HG03565 (cell line): ENCODE results near the gene AFAP1.
"Not testable (repeated sequence)": the region's sequence is repeated elsewhere in the genome, so short reads cannot be mapped to it uniquely, and the experiment has no call there.

Source experiments
- ATAC-seq: cut with Tn5 transposase; IDR thresholded peaks from one replicate; pipeline ENCODE4 v1.9.1; 2021; ENCODE audit warnings: mild to moderate bottlenecking, moderate library complexity; ENCODE audit not compliant: unreplicated experiment

Gene AFAP1

DNA sequence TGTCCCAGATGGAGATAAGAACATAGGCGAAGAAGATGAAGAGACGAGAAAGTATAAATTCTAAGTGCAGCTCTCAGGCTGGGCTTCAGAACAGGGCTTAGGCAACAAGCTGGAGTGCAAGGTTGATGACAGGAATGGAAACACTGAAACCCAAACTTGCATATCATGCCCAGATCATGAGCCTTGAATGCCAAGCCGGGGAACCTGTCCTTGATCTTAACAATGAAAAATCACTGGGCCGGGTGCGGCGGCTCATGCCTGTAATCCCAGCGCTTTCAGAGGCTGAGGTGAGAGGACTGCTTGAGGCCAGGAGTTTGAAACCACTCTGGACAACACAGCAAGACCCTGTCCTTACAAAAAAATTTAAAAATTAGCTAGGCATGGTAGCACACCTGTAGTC is 17.2 kb downstream of the AFAP1 start:
- no peak for ATAC-seq

DNA sequence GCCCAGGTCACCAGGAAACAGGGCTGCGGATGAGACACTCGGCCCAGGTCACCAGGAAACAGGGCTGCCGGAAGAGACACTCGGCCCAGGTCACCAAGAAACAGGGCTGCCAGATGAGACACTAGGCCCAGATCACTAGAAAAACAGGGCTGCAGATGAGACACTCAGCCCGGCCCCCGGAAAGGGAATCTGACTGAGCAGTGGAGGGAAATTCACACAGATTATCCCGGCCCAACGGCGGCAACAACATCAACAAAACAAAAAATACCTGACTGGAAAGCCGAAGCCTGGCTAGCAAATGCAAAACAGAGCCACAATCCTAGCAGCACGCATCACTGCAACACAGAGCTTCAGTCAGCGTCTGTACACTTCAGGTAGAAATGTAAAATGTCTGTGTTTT is 20.7 kb downstream of the AFAP1 start:
- ATAC-seq: no peak

DNA sequence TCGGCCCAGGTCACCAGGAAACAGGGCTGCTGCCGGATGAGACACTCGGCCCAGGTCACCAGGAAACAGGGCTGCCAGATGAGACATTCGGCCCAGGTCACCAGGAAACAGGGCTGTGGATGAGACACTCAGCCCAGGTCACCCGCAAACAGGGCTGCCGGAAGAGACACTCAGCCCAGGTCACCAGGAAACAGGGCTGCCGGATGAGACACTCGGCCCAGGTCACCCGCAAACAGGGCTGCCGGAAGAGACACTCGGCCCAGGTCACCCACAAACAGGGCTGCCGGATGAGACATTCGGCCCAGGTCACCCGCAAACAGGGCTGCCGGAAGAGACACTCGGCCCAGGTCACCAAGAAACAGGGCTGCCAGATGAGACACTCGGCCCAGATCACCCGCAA is 21.5 kb downstream of the AFAP1 start:
- not testable (repeated sequence) for ATAC-seq

DNA sequence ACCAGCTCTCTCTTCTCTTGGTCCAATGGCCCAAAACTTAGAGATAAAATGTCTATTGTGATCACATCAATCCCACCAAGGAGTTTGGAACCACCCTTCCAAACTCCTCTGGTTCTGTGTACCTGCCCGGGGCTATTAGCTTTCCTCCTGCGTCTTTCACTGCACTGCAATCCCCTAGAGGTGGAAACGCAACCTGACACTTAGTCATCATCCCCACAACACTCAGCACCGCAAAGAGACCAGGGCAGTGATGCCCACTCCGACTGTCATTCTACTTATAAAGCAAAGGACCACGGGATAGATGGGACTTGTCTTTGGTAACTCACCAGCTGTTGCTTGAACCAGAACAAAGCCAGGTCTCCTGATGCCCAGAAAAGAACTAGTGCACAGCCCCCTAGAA is 22.0 kb downstream of the AFAP1 start:
- ATAC-seq: no peak

DNA sequence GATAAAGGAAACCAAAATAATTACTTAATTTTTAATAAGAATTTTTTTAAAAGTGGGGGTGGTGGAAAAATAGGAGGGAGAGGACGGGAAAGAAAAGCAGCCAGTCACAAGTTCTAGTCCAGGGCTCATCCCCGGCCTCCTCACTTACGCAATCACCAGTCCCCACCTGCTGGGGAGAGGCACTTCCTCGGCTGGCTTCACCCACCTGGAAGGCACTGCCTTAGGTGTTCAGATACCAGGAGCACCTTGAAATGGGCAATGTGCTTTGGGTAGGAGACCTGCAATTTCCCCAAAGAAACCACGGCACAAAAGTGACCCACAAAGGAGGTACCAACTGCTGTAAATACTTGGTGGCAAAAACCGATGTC is 23.8 kb downstream of the AFAP1 start:
- no peak for ATAC-seq

DNA sequence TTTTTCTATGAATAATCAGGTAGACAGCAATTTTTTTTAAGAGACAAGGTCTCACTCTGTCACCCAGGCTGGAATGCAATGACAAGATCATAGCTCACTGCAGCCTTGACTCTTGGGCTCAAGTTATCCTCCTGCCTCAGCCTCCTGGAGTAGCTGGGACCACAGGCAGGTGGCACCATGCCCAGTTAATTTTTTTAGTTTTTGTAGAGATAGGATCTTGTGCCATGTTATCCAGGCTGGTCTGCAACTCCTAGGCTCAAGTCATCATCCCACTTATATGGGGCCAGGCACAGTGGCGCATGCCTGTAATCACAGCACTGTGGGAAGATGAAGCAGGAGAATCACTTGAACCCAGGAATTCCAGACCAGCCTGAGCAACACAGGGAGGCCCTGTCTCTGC is 26.8 kb downstream of the AFAP1 start:
- ATAC-seq: no peak

DNA sequence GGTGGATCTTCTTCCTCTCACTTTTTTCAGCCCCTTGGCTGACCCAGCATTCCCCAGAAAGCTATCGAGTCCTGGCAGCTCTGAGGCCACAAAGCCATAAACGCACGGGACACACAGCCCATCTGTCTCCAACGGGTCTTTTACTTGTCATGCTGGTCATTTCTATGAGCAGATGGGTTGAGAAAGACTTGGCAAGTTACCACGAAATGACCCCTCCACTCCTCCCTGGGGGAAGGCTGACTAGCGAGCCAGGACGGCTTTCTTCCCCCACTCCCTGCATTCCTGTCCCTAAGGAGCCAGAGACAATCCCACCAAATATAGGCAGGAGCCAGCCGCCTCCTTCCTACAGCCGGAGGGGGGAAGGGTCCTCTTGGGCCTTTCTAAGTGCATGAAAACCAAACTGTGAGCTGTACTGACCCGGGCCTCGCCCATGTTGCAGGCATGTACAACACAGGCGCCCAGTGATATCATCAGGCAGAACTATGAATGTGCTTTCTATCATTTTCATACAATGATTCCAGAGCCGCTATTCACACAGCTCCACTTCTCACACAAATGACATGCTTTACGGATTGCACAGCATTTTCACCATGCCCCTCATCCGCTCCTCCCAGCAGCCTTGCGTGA is 28.6 kb downstream of the AFAP1 start:
- no peak for ATAC-seq

DNA sequence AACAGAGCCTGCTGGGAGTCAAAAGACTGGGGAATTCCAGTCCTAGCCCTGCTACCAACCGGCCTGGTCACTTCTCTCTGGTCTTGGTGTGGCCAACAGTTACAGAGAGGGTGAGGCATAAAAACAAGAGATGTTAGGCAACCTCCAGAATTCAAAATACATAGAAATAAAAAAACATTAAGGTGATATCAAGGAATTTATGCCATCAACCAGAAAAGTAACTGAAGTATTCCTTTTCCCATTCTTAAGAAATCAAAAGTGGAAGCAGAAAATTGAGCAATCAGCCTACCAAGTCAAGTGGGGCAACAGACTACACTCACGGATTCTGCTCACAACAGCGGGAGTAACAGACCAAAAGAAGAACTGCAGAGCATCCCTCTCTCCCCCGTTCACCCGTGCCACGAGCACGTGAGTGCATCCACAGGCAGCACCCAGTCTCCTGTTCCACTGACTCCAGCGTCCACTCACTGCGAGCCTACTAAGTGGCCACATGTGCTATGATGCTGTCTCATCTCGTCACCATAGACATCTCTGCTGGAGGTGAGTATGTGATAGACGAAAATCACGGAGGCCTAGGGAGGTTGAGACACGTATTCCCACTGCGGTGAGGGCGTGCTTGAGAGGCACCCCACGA is 29.3 kb downstream of the AFAP1 start:
- ATAC-seq: no peak

DNA sequence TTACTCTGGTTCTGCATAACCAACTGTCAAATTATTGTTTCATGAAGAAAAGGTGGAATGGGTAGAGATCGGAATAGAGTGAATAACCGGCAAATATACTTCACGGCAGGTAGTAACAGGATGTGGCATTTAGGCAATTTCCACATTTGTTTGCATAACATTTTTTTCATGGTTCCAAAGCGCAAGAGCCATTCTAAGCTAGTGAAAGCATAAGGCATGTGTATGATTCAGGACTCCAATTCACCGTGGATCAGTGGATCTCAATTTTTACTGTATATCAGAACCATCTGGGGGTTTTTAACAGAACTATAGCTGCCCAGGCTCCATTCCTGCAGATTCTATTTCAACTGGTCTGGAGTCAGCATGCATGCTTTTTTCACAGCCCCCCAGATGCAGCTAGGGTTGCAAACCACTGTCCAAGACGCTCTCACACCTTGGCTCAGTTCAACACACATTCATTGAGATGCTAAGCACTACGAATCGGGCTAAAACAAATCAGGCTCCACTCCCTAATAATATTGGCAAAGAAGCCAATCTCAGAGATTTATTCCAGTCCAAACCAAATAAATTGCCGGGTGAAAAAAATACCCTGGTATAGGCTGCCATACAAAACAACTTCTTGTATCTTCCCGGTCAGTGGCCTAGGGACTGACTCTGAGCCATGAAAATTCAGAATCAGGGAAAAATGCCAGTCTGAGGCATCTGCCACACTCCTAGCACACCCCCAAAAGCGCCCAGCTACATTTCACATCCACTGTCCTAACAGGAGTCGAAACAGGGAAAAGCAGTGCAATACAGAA is 30.0 kb downstream of the AFAP1 start:
- ATAC-seq: no peak

DNA sequence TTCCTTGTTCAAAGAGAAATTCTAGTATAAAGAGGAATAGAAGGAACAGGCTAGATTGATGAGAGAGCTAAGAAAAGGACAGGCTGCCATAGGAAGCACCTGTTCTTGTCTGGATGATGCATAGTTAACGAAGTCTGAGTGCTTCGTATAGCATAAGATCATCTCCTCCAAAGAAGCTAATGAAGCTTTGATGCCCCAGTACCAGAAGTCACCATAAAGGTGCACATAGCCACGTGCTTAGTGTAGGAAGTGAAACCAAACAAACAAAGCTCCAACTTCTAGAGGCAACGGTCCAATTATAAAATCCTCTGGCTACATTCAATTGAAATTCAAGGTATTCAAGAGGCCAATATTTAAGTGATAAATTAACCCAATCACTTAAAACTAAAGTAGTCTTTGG is 31.0 kb downstream of the AFAP1 start:
- ATAC-seq: no peak

DNA sequence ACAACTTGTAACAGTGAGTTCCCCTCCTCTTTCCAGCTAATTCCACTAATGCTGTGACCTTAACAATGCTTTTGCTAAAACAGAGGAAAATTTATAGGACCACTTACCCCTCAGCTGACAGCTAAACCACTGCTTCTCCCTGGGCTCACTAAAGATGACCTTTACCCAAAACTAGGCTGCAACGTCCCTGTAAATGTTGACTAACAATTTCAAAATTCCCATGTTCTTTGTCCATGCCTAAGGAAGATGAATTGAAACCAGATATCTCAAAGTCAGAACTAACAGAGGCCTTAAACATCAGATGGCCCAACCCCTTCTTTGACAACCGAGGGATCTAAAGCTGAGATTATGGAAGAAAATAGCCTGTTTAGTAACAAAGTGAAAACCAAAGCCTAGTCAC is 32.5 kb downstream of the AFAP1 start:
- no peak for ATAC-seq

DNA sequence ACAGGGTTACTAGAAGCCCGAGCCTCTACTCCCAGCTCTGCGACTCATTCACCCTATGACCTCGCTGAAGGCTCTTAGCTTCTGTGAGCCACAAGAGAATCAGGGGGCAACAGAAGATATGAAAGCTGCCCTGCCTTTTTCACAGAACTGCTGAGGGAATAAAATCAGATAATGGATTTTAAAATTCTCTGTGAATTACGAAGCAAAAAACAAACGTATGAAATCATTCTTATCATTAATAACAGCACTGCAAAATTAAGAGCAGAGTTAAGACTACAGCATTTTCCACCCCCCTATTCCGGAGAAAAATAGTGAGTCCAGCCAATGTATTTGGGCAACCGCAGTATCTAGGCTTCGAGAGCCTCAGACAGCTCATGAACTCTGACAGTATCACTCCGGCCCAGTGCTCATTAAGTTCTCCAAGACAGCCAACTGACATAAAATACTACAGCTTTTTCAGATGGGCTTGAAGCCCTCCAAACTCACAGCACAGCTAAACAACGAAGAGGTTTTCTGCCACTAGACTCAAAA is 33.4 kb downstream of the AFAP1 start:
- no peak for ATAC-seq

DNA sequence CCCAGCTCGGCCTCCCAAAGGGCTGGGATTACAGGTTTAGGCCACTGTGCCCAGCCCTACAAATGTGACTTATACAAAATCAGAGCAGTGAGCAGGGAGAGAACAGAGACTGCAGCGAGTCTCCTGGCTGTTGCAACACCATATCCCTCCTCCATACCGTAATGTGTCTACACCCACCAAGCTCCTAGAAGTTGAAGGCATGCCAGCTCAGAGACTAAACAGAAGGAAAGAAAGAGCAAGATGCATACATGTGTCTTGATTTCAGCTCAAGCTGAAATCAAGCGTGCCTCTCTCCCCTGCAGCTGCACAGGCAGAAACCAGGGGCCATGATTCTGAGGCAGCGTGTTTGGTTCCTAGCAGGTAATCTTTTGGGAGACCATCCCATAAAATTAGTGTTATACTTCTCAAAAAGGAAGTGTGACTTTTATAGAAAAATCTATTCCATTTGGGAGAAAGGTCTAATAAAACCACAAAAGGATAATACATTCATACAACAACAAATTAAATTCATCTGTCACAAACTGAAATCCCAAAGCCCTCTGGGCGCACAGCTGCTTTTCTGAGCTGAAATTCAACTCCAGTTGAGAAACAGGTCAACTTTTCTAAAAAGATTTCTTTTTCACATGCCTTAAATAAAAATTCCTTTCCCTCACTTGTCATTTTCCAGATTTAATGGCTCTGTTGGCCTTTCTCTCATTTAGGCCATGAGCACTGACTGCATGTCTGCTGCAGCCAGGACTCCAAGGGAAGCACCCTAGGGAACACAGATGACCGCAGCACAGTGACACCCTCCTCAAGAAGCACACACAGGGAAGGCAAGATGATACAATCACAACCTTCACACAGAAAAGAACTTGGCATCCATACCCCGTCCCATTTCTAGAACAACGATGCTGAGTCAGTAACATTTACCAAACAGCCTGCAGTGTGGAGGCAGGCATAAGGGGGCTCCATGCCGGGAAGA is 34.4 kb downstream of the AFAP1 start:
- ATAC-seq: no peak

DNA sequence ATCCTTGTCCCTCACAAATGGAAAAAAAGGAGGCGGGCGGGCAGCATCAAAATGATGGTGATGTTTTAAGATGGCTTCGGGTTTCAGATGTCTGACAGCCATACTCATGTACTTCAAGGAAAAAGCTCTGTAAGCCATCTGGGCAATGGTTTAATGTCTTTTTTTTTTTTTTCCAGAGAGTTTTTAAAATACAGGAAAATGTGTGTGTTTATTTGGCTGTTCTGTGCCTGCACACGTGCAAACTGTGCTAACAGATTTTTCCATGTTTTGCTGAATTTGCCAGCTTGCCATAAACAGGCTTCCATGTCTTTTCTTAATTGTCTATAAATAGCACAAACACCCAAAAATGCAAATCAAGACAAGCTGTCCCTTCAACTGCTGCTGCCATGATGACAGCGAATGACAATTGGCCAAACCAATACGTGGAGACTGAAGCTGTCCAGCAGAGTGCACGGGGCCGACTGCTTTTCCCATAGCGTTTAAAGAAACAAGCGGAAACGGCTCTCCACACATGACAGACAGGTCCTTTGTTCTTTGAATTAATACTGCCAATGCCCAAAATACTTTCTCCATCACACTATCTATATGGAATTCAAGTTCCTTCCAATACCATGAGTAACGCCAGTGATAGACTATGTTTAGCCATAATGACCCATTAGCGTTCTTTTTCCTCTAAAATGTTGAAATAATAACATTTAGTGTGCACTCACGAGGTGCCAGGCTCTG is 35.7 kb downstream of the AFAP1 start:
- ATAC-seq: no peak

DNA sequence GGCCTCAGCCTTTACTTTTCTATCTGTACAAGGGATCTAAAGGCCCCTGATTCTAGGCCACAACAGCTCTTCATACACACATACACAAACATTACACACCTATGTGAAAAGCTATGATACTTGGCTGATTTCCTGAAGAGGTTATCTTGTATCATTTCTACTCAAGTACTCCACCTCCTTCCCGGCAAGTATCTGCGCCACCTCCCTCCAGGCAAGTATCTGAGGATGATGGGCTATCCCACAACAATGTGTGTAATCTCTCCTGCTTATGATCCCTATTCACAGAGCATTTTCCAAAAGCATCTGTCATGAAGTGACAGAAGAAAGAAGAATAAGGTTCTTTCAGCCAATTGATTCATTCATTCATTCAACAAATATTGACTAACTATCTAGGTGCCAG is 36.8 kb downstream of the AFAP1 start:
- no peak for ATAC-seq

DNA sequence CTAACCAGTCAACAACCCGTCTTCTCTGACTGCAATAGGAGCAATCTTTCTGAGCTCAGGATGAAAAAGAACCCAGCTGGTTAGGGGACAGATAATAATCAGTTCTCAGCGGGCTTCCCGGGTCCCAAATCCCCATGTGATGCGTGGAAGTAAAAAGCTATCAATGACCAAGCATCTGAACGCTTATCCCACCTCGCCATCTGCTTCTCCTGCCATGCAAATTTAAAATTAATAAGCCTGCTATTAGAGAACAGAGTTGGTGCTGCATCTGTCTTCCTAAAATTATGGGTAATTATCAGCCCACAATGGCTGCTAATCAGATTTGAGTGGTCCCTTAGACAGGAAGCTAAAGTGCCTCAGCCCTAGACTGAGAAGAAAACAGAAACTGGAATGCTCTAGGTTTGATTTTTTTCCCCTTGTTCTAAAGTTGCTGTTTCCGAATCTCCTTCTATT is 37.5 kb downstream of the AFAP1 start:
- ATAC-seq: no peak

DNA sequence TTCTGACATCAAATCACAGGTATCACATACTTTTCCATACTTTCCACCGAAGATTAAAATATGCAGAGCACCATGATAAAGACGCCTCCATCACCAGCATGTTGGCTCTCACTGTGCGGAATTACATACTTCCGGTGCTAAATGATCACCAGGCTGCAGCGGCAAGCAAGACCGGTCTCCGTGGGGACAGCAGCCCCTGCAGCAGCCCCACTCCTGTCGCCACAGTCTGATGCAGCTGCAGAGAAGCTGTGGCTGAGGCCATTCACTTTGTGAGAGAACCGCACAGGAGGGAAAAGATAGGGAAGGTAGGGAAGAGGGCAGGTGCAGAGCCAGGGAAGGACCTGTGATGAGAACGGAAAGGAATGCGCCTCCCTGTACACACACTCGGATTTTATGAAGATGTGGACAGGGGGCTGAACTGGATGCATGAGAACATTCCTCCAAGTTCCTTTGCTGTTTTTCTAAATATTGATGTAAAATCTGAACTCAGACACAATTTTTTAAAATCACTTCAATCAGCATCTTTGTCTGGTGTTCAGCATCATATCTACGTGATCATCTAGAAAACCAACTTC is 38.3 kb downstream of the AFAP1 start:
- no peak for ATAC-seq

DNA sequence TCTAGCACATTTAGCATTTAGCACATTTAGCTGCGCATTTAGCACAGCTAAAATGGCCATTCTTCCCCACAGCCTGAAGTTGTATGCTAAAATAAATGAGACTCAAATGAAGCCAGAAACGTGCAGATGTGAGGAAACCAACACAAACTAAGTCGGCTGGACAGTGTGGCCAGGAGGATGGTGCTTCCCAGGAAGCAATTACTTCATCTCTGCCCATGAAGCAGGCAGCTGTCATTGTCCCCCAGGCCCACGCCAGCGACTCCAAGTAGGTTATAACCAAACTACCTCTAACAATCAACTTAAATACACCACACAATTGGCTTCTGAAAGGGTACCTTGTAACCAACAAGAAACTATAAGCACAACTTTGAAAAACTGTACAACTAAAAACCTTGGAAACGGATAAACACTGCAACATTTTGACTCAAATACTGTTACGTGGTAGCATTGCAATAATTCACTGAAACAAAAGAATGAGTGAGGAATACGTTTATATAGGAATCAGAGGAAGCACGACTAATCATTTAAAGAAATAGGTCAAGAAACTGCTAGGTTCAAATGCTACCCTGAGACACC is 39.2 kb downstream of the AFAP1 start:
- no peak for ATAC-seq

DNA sequence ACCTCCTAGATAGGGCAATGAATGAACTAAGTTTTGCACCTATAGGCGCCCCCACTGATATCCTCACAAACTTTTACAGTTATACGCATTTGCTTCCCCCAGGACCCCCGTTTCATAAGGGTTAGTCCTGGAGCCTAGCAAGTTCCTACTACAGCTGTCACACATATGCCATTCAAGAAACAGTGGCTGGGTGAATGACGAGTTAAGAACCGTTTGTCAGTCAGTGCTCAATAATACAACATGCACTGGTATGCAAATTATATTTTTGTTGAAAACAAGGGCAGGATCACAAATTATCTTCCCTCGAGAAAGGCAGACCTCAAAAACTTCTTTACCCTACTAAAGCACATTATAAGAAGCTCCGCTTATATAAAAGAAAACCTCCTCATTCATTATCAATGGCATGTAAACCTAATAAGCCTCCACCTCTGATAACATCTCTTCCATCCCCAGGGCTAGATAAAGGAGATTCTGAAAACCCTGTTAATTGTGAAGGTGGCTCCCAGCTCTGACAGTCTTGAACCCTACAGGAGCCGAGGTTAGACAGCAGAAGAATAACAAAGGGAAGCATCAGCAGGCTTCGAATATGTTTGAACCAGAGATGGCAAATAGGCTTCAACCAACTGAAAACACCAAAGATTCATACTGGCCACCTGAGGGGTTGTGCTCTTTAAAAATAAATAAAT is 40.3 kb downstream of the AFAP1 start:
- ATAC-seq: no peak
